Activated B cell treated with CpG ODN at 0.5 μM for 24 hours (primary cell): ENCODE results near the gene ITIH3. TPM values are rescaled to one million over a fixed set of nuclear protein-coding genes. Genes with fewer than 3 reads are reported as not detected.

Source experiments
- ATAC-seq: fragments of 200-7000 bp; cut with Tn5 transposase; one replicate; pipeline ENCODE4 v1.10.0; 2021; ENCODE audit warnings: low read depth, mild to moderate bottlenecking, moderate library complexity
- CTCF ChIA-PET: fragments of 350-600 bp; sonication (Branson Sonifier 250); formaldehyde crosslinking; loops from one replicate; lab custom pipeline; 2021; ENCODE audit warnings: antibody characterized with exemption; lab: Charles Lee
- POLR2A ChIA-PET: fragments of 350-600 bp; sonication (Branson Sonifier 250); formaldehyde crosslinking; loops from one replicate; lab custom pipeline; 2021; ENCODE audit warnings: antibody characterized with exemption; lab: Charles Lee
- DNase-seq: peaks from one replicate; pipeline ENCODE4 v3.0.0; 2022
- H3K27ac Mint-ChIP-seq: one replicate; pipeline ENCODE4 v1.8.0; 2020; ENCODE audit warnings: mixed read lengths
- H3K27me3 Mint-ChIP-seq: one replicate; pipeline ENCODE4 v1.8.0; 2021; ENCODE audit warnings: mixed read lengths
- H3K36me3 Mint-ChIP-seq: one replicate; pipeline ENCODE4 v1.8.0; 2021; ENCODE audit warnings: low read depth, mixed read lengths
- H3K4me1 Mint-ChIP-seq: one replicate; pipeline ENCODE4 v1.8.0; 2021; ENCODE audit warnings: mixed read lengths
- H3K4me3 Mint-ChIP-seq: one replicate; pipeline ENCODE4 v1.8.0; 2020; ENCODE audit warnings: mild to moderate bottlenecking, mixed read lengths
- H3K9me3 Mint-ChIP-seq: one replicate; pipeline ENCODE4 v1.8.0; 2020; ENCODE audit warnings: mixed read lengths
- intact Hi-C: fragments of 100-400 bp; cut with micrococcal nuclease; formaldehyde crosslinking; loops from one replicate; pipeline ENCODE4 v1.15.1; 2024
- total RNA-seq: library from RNA; stranded (reverse); gene quantifications from 2 replicates; pipeline ENCODE4 v1.2.3, GENCODE V29; 2022
- TF ChIP-seq, protein P1 (sequence below): fragments of 200-600 bp; IDR thresholded peaks from one replicate; pipeline ENCODE4 v1.8.0; 2022; ENCODE audit warnings: antibody characterized with exemption, mild to moderate bottlenecking

Gene ITIH3
- total RNA-seq, 1 donor from 2014 or later, result not detected

GRCh38 chr3:52849656-52850055, 55.1 kb downstream of the ITIH3 start:
- CTCF ChIA-PET, result no interaction called here
- Mint-ChIP-seq H3K36me3 (peaks cover 61% of the 10 kb centered on the region), H3K27ac (no peak overlapping the region), H3K9me3 (no peaks in the 10 kb centered on the region), H3K4me1 (no peaks in the 10 kb centered on the region), H3K27me3 (no peaks in the 10 kb centered on the region), H3K4me3 (no peak overlapping the region)
- DNase-seq, result no peak
- POLR2A ChIA-PET, result no interaction called here
- ATAC-seq, result no peak
- TF ChIP-seq, protein P1, sequence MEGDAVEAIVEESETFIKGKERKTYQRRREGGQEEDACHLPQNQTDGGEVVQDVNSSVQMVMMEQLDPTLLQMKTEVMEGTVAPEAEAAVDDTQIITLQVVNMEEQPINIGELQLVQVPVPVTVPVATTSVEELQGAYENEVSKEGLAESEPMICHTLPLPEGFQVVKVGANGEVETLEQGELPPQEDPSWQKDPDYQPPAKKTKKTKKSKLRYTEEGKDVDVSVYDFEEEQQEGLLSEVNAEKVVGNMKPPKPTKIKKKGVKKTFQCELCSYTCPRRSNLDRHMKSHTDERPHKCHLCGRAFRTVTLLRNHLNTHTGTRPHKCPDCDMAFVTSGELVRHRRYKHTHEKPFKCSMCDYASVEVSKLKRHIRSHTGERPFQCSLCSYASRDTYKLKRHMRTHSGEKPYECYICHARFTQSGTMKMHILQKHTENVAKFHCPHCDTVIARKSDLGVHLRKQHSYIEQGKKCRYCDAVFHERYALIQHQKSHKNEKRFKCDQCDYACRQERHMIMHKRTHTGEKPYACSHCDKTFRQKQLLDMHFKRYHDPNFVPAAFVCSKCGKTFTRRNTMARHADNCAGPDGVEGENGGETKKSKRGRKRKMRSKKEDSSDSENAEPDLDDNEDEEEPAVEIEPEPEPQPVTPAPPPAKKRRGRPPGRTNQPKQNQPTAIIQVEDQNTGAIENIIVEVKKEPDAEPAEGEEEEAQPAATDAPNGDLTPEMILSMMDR, result no peak
- intact Hi-C loops, result loop anchor here (2.0 to 5.0 kb wide), 2 partner anchors 85 to 138 kb away; no protein-coding TSS in a partner anchor

- ChIA-PET POLR2A (no interaction called here), CTCF (interaction anchor here (1.1 to 1.5 kb wide), 2 partner anchors 80 to 222 kb away, joined by 3 to 5 read pairs; no protein-coding TSS in a partner anchor)
- DNase-seq (no peak), ATAC-seq (peak; percentile 71)
- Mint-ChIP-seq H3K4me1 (no peaks in the 10 kb centered on the region), H3K27me3 (no peaks in the 10 kb centered on the region), H3K27ac (no peak overlapping the region), H3K4me3 (no peak overlapping the region), H3K36me3 (peaks cover 71% of the 10 kb centered on the region), H3K9me3 (no peaks in the 10 kb centered on the region)
- TF ChIP-seq, protein P1, result no peak
- intact Hi-C loops, result loop anchor here (1.0 to 2.0 kb wide), 3 partner anchors 83 to 345 kb away; no protein-coding TSS in a partner anchor
Observed at GRCh38 chr3:52851348-52851747, 56.8 kb downstream of the ITIH3 start.

DNA sequence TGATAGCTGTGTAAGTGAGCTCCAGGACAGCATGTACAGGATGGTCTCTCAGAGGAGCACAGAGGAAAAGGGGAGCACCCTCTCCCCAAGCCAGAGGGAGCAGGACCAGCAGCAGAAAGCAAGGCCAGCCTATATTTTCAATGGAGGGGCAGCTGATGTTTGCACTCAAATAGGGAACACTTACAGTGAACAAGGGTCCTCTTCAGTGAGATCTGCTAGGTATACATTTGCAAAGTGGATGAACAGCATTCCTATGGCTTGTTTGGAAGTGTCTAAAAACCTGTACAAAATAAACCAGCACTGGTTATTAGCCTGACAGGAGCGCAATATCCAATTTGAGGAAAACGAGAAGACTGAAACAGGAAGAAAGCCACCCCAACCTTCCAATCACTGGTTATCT, 57.8 kb downstream of the ITIH3 start:
- Mint-ChIP-seq H3K4me1 (no peaks in the 10 kb centered on the region), H3K9me3 (no peaks in the 10 kb centered on the region), H3K4me3 (no peak overlapping the region), H3K27ac (no peak overlapping the region), H3K36me3 (peaks cover 70% of the 10 kb centered on the region), H3K27me3 (no peaks in the 10 kb centered on the region)
- CTCF ChIA-PET, result no interaction called here
- no peak for ATAC-seq
- DNase-seq, result no peak
- POLR2A ChIA-PET, result no interaction called here
- TF ChIP-seq, protein P1, result no peak
- intact Hi-C loops, result no loop called here

DNA sequence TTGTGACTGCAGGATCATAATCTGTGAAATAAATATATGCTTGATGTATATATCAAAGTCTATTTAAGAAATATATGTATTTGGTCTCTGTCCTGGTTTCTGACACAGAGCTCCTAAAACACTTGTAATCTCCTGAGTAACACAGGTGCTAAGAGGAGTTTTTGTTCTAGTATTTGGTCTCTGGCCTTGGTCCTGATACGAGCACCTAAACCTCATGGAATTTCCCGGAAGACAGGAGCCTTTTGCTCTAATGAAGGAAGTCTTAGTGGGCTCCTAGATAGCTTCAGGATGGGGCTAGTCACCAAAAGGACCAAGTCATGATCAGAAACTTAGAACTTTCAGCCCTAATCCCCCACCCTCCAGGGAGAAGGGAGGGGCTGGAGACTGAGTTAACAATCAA, 59.4 kb downstream of the ITIH3 start:
- CTCF ChIA-PET, result interaction anchor here (1.7 kb wide), 1 partner anchor 8 kb away, joined by 3 read pairs; no protein-coding TSS in a partner anchor
- intact Hi-C loops, result no loop called here

GRCh38 chr3:52856666-52857065, 62.1 kb downstream of the ITIH3 start:
- Mint-ChIP-seq H3K4me3 (no peak overlapping the region), H3K4me1 (no peaks in the 10 kb centered on the region), H3K27me3 (no peaks in the 10 kb centered on the region), H3K36me3 (peaks cover 41% of the 10 kb centered on the region), H3K27ac (no peak overlapping the region), H3K9me3 (no peaks in the 10 kb centered on the region)
- intact Hi-C loops, result no loop called here
- ChIA-PET CTCF (no interaction called here), POLR2A (interaction anchor here (0.7 kb wide), 1 partner anchor 86 kb away, joined by 4 read pairs; the partner anchor contains the start of gene NEK4)
- DNase-seq (no peak), ATAC-seq (no peak)
- TF ChIP-seq, protein P1, result no peak

More for the DNA sequence above, 59.4 kb downstream of the ITIH3 start:
- peaks cover 57% of the 10 kb centered on the region for H3K36me3 Mint-ChIP-seq
- TF ChIP-seq, protein P1, result no peak
- DNase-seq (no peak), ATAC-seq (no peak)
- no peaks in the 10 kb centered on the region for H3K27me3 Mint-ChIP-seq
- POLR2A ChIA-PET, result no interaction called here
- no peaks in the 10 kb centered on the region for H3K9me3 Mint-ChIP-seq
- no peaks in the 10 kb centered on the region for H3K4me1 Mint-ChIP-seq
- no peak overlapping the region for H3K27ac Mint-ChIP-seq
- H3K4me3 Mint-ChIP-seq, result no peak overlapping the region
